SK-N-SH treated with all-trans-retinoic acid at 6 μM for 48 hours (cell line): ENCODE measurements around the gene OR51B6.

Source experiments
- ISL1 ChIP-seq: fragments of 250-450 bp; sonication (Bioruptor Pico); IDR thresholded peaks from 2 replicates; pipeline ENCODE4 v2.1.2; 2022; ENCODE audit warnings: mild to moderate bottlenecking, moderate library complexity
- PATZ1 ChIP-seq: fragments of 250-450 bp; sonication (Bioruptor Pico); IDR thresholded peaks from 2 replicates; pipeline ENCODE4 v1.8.0; 2020; ENCODE audit warnings: mild to moderate bottlenecking, moderate library complexity, borderline replicate concordance
- PPARA ChIP-seq: fragments of 250-450 bp; sonication (Bioruptor Pico); IDR thresholded peaks from 2 replicates; pipeline ENCODE4 v1.5.0; 2020; ENCODE audit warnings: mild to moderate bottlenecking, borderline replicate concordance
- RARB ChIP-seq: fragments of 250-450 bp; sonication (Bioruptor Pico); IDR thresholded peaks from 2 replicates; pipeline ENCODE4 v1.8.0; 2021; ENCODE audit warnings: mild to moderate bottlenecking, moderate library complexity
- SNAI2 ChIP-seq: fragments of 250-450 bp; sonication (Bioruptor Pico); IDR thresholded peaks from 2 replicates; pipeline ENCODE4 v1.5.0; 2020; ENCODE audit warnings: mild to moderate bottlenecking, moderate library complexity
- ZFP3 ChIP-seq: fragments of 250-450 bp; sonication (Bioruptor Pico); IDR thresholded peaks from 2 replicates; pipeline ENCODE4 v1.5.0; 2020; ENCODE audit warnings: mild to moderate bottlenecking, moderate library complexity
- ZFP30 ChIP-seq: fragments of 450-650 bp; formaldehyde crosslinking; IDR thresholded peaks from 2 replicates; pipeline ENCODE4 v1.5.0; 2022; ENCODE audit warnings: mild to moderate bottlenecking, moderate library complexity

GRCh38 chr11:5398936-5399335, 47.6 kb downstream of the OR51B6 start:
- TF ChIP-seq ISL1 = no peak
- no peak for TF ChIP-seq PATZ1
- TF ChIP-seq ZFP3 (CRISPR knock-in tag) = no peak
- no peak for TF ChIP-seq SNAI2 (CRISPR knock-in tag)
- no peak for TF ChIP-seq RARB
- TF ChIP-seq PPARA (CRISPR knock-in tag) = no peak
- TF ChIP-seq ZFP30 = no peak
